Fibroblast of villous mesenchyme (primary cell): Measurements from ENCODE around the gene COL23A1. TPM values are rescaled to one million over a fixed set of nuclear protein-coding genes. Genes with fewer than 3 reads are reported as not detected.

Experiments used
- DNase-seq: peaks from one replicate; pipeline ENCODE4 v3.0.0-alpha.2; 2010; ENCODE audit warnings: low read depth
- H3K4me3 ChIP-seq: 2 replicates; pipeline ENCODE4 v1.5.1; 2011; ENCODE audit warnings: low read depth, mild to moderate bottlenecking, low read length
- CTCF ChIP-seq: IDR thresholded peaks from 2 replicates; pipeline ENCODE4 v1.5.1; 2012; ENCODE audit warnings: low read depth, mild to moderate bottlenecking, low read length; ENCODE audit not compliant: insufficient read depth
- total RNA-seq: library from RNA; depleted of rRNA; stranded (reverse); fragments of >200 nt; gene quantifications from 2 replicates; pipeline ENCODE4 v1.2.3, GENCODE V29; 2012

COL23A1 gene
- total RNA-seq, 1 donor: not detected

DNA sequence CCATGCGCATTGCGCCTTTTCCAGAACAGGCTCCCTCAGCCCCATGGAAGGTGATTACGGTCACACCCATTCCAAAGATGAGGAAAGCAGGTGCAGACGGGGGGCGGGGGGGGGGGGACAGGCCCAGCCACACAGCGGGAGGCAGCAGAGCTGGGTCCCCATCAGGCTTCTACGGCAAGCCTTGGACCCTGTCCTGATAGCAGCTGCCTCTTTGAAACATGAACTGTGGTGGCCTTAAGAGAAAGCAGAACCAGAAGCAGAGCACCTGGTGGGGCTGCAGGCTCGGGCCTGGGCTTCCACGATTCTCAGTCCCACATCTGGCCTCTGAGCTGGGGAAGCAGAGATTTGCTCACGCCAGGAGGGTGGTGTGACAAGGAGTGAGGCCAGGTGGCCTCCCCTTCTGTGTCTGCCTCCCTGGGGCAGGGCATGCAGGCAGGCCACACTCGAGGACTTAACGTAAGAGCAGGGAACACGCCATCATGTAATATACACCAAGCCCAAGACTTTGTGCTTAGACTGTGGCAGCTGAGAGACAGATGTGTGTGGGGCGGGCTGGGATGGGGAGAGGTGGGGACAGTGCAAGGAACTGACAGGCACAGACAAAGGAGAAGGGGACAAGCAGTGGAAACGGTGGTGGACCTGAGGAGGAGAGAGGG lies 343.4 kb downstream of the COL23A1 start:
- no peak for DNase-seq
- no peak overlapping the region for H3K4me3 ChIP-seq
- no peak for TF ChIP-seq CTCF

DNA sequence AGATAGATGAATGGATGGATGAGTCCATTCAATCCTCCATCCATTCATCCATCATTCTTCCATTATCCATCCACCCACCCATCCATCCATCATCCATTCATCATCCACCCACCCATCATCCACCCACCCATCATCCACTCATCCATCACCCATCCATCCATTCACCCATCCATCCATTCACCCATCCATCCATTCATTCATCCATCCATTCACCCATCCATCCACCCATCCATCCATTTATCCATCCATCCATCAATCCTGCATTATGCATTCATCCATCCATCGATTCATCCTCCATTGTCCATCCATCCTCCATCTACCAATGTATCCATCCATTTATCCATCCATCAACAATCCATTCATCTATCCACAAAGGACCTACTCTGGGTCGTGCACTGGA lies 344.8 kb downstream of the COL23A1 start:
- no peak for TF ChIP-seq CTCF
- no peak for DNase-seq
- no peak overlapping the region for H3K4me3 ChIP-seq

DNA sequence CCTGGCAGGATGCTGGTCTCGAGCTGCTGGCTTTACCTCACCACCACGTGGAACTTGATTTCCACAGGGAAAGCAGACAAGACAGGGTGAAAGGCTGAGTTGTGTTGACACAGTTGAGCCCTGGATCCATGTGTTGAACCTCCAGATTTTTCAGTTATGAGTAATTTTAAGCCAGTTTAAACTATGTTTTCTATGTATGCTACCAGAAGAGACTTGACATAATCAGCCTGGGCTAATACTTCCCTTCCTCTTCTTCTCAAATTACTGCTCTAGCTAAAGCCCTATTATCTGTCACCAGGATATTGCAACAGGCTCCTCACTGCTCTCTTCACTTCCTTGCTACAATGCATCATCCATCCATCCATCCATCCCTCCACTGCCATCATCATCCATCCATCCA lies 345.6 kb downstream of the COL23A1 start:
- no peak for TF ChIP-seq CTCF
- DNase-seq: peak; percentile 38
- H3K4me3 ChIP-seq: no peak overlapping the region

DNA sequence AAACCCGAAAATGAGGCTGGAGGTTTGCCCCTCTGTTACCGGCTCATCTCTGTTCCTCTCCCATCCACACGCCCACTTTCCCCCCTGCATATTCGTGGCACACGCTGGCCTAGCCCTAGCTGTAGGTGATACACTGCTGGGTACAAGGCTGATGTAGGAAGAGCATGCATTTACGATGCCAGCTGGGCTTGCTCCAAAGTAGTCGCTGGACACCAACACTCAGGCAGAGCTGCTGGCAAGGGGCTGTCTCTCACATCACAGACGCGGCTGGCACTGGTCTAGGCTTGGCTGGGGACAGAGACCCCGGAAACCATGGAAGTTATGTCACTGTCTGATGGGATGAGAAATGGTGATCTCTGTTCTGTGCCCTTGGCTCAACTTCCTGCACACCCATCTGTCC lies 347.8 kb downstream of the COL23A1 start:
- H3K4me3 ChIP-seq: no peak overlapping the region
- no peak for TF ChIP-seq CTCF
- no peak for DNase-seq

DNA sequence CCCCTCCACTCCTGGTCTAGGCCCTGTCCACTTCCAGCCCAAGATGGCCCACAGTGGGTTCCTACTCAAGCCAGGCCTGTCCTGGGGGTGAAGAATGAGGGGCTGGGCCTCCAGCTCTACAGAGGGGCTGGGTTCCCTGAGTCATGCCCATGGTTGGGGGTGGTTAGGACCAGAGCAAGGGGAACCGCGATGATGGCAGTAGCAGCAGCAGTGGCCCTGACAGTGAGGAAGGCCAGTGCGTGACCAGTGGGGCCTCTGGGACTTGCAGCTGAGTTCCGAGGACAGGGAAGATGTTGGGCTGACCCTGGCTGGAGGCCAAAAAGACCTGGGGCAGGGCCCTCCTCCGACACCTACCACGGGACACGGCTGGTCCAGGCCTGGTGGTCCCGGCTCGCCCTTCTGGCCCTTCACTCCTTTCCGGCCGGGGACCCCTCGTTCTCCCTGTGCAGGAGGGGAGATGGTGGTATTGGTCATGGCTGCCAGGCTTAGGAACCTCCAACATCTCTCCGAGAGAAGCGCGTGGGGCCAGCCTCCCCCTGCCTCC lies 348.4 kb downstream of the COL23A1 start:
- DNase-seq: no peak
- no peak overlapping the region for H3K4me3 ChIP-seq
- TF ChIP-seq CTCF: no peak

DNA sequence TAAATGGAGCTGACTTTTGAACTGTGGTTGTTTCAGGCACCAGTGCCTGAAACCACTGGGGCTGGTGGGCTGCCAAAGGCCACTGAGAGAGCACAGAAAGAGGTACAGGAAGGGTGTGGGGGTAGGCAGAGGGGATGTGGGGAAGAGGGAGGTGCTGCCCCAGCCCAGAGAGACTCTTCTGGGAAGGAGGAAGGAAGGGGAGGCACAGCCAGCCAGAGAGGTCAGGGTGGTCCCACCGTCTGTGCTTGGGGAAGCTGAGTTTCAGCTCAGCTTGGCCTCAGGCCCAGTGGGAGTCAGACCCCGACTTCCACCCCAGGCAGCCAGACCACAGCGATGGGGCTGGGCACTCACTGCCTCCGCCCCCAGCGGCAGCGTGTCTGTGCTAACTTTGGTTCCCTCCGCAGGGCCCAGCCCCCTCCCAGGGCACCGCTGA lies 348.9 kb downstream of the COL23A1 start:
- no peak for DNase-seq
- H3K4me3 ChIP-seq: no peak overlapping the region
- no peak for TF ChIP-seq CTCF

DNA sequence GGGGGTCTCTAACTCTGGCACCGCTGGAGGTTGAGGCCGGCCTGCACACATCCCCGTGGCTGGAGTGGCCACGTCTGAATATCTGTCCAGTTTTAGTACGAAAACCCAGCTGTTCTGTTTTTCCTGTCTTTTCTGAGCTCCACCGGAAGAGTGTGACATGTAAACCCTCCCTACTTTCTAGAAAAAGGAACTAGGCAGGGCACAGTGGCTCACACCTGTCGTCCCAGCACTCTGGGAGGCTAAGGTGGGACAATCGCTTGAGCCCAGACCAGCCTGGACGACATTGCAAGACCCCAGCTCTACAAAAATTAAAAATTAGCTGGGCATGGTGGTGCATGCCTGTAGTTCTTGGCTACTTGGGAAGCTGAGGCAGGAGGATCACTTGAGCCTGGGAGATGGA lies 349.4 kb downstream of the COL23A1 start:
- DNase-seq: no peak
- no peak overlapping the region for H3K4me3 ChIP-seq
- TF ChIP-seq CTCF: no peak
